ENCODE data around the gene GHRH. TPM values are rescaled to one million over a fixed set of nuclear protein-coding genes. Genes with fewer than 3 reads are reported as not detected.

GHRH gene
- total and polyA plus RNA-seq, 2 of the 4 experiments (the other 2 are of a cell fraction) = not detected

- Histone ChIP-seq H2BK120ac (ENCODE audit: low read depth, low read length) (no peak overlapping the region), H3K14ac (replicated peaks; ENCODE audit: low read depth, low read length) (no peak overlapping the region), H4K8ac (ENCODE audit: low read depth in 2 of 2, low read length in 2 of 2) (no peak overlapping the region), H4K20me1 (ENCODE audit: insufficient read depth, low read length) (no peaks in the 10 kb centered on the region), H3K27ac (ENCODE audit: insufficient read depth, low read length) (no peak overlapping the region), H2AK9ac (replicated peaks; ENCODE audit: low read depth, low read length, poor library complexity) (no peak overlapping the region), H2BK20ac (ENCODE audit: low read depth, low read length) (no peak overlapping the region), H3K56ac (ENCODE audit: extremely low read depth, insufficient read depth, low read length) (no peak overlapping the region), H3K9me3 (ENCODE audit: control insufficient read depth, insufficient read depth, low read length) (no peaks in the 10 kb centered on the region), H3K4ac (ENCODE audit: low read depth, low read length) (no peak overlapping the region), H3K9me1 (ENCODE audit: insufficient read depth, low read length) (no peaks in the 10 kb centered on the region), H3K36me3 (ENCODE audit: control insufficient read depth, insufficient read depth, low read length) (no peaks in the 10 kb centered on the region), H2AK5ac (ENCODE audit: low read depth, low read length) (no peak overlapping the region), H3K18ac (ENCODE audit: low read depth, low read length) (no peak overlapping the region), H3K4me2 (ENCODE audit: low read depth, low read length) (no peak overlapping the region), H4K91ac (ENCODE audit: insufficient read depth, low read depth, low read length) (no peak overlapping the region), H3K4me1 (ENCODE audit: control insufficient read depth, insufficient read depth, low read length) (no peaks in the 10 kb centered on the region; the same call in 1 of the 2 replicates), H4K5ac (ENCODE audit: low read depth, low read length) (no peak overlapping the region), H3K4me3 (ENCODE audit: insufficient read depth, low read depth, low read length) (no peak overlapping the region), H3K27me3 (ENCODE audit: control insufficient read depth, insufficient read depth, low read length) (peaks cover 31% of the 10 kb centered on the region), H3K23ac (ENCODE audit: low read depth, low read length) (no peak overlapping the region), H3K79me1 (ENCODE audit: low read depth in 1 of 2, low read length in 2 of 2) (no peaks in the 10 kb centered on the region), H2AFZ (replicated peaks; ENCODE audit: low read length, poor library complexity) (no peak overlapping the region), H2BK5ac (ENCODE audit: low read depth, low read length, poor library complexity, severe bottlenecking) (no peak overlapping the region), H3K9ac (ENCODE audit: low read depth, low read length) (no peak overlapping the region), H2BK15ac (ENCODE audit: low read depth, low read length) (no peak overlapping the region)
- TF ChIP-seq BHLHE40 (IDR thresholded peaks at IDR 0.05; ENCODE audit: low read depth, low read length) (no peak), FOS (IDR thresholded peaks at IDR 0.05; ENCODE audit: low read depth, low read length) (no peak)
- intact Hi-C loops (cut with micrococcal nuclease) (no loop called here), dilution Hi-C loops (cut with HindIII; ENCODE audit: low sequenced_read_pairs, unreplicated experiment) (no loop called here), in situ Hi-C loops (cut with MboI; ENCODE audit: low sequenced_read_pairs) (loop anchor here (25.0 kb wide), 1 partner anchor 1122 kb away; no protein-coding TSS in a partner anchor)
- CTCF ChIA-PET = no interaction called here
- DNase-seq (no peak), ATAC-seq (ENCODE audit: low read depth) (no peak)
- POLR2A ChIA-PET (ENCODE audit: unreplicated experiment) = no interaction called here
- no CpG with 5 or more reads among the region's 4 CpGs for WGBS, 2 experiments (ENCODE audit: extremely low coverage in 2 of 2, insufficient read length in 1 of 2)
- BruUV-seq (replicated peaks) = no TSS peak
Measured at GRCh38 chr20:37265152-37265551, 3.5 kb upstream of the GHRH start.

Data from IMR-90 (cell line).